ENCODE data around the gene DNM3.

Gene DNM3

DNA sequence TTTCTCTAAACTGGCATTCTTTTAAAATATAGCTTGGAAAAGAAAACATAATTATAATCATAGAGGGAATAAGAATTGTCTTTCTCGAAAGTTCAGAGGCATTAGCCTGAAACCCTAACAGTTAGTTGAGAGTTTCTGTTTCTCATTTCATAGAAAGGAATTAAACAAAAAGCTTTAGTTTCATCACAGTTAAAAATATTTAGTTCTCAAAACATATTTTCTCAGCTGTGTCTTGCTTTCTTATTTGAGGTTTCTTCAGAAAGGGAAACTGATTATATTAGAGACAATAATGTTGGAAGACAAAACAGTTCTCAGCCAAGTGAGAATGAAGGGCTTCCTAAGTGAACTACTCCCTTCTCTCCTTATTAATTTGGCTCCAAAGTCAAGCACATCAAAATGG is 503.8 kb downstream of the DNM3 start:
- no peak for DNase-seq (ENCODE audit: extremely low spot score)
- TF ChIP-seq L3MBTL2 (conservative IDR thresholded peaks at IDR 0.05) (no peak), ELF4 (IDR thresholded peaks at IDR 0.05) (no peak), HDGF (IDR thresholded peaks at IDR 0.05; ENCODE audit: borderline replicate concordance) (no peak), LEF1 (IDR thresholded peaks at IDR 0.05; ENCODE audit: borderline replicate concordance) (no peak), ARNT (IDR thresholded peaks at IDR 0.05) (no peak), FOXA1 (IDR thresholded peaks at IDR 0.05) (no peak), TARDBP (IDR thresholded peaks at IDR 0.05) (no peak), SUZ12 (IDR thresholded peaks at IDR 0.05) (no peak), FOXM1 (IDR thresholded peaks at IDR 0.05; ENCODE audit: borderline replicate concordance) (no peak), NFRKB (IDR thresholded peaks at IDR 0.05) (no peak), ZNF384 (IDR thresholded peaks at IDR 0.05) (no peak), SP1 (IDR thresholded peaks at IDR 0.05) (no peak), CTBP1 (IDR thresholded peaks at IDR 0.05; ENCODE audit: borderline replicate concordance) (no peak), BHLHE40 (IDR thresholded peaks at IDR 0.05; ENCODE audit: borderline replicate concordance) (no peak), FOXK2 (IDR thresholded peaks at IDR 0.05) (no peak)
- TF ChIP-seq, protein P1, sequence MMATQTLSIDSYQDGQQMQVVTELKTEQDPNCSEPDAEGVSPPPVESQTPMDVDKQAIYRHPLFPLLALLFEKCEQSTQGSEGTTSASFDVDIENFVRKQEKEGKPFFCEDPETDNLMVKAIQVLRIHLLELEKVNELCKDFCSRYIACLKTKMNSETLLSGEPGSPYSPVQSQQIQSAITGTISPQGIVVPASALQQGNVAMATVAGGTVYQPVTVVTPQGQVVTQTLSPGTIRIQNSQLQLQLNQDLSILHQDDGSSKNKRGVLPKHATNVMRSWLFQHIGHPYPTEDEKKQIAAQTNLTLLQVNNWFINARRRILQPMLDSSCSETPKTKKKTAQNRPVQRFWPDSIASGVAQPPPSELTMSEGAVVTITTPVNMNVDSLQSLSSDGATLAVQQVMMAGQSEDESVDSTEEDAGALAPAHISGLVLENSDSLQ (IDR thresholded peaks at IDR 0.05) = no peak
- ChIA-PET POLR2A (no interaction called here), CTCF (no interaction called here)

DNA sequence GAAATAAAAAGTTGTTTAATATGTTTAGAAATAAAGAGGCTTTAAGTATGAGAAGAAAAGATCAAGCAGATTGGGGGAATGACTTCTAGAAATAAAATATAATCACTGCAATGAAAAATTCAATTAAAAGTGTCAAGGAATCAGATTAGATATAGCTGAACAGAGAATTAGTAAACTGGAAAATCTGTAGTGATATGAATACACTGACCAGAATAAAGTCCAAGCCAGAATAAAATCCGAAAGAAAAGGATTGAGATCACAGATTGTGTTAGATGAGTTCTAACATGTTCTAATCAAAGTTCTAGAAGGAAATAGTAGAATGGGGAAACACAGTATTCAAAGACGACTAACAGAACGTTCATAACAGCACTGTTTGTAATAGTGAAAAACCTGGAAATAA is 506.1 kb downstream of the DNM3 start:
- ChIA-PET CTCF (no interaction called here), POLR2A (no interaction called here)
- no peak for DNase-seq (ENCODE audit: extremely low spot score)
- TF ChIP-seq NFRKB (IDR thresholded peaks at IDR 0.05) (no peak), BHLHE40 (IDR thresholded peaks at IDR 0.05; ENCODE audit: borderline replicate concordance) (no peak), FOXA1 (IDR thresholded peaks at IDR 0.05) (no peak), FOXK2 (IDR thresholded peaks at IDR 0.05) (no peak), ELF4 (IDR thresholded peaks at IDR 0.05) (no peak), ZNF384 (IDR thresholded peaks at IDR 0.05) (no peak), CTBP1 (IDR thresholded peaks at IDR 0.05; ENCODE audit: borderline replicate concordance) (no peak), SP1 (IDR thresholded peaks at IDR 0.05) (no peak), LEF1 (IDR thresholded peaks at IDR 0.05; ENCODE audit: borderline replicate concordance) (no peak), FOXM1 (IDR thresholded peaks at IDR 0.05; ENCODE audit: borderline replicate concordance) (no peak), ARNT (IDR thresholded peaks at IDR 0.05) (no peak)
- TF ChIP-seq, protein P1 (IDR thresholded peaks at IDR 0.05) = no peak

DNA sequence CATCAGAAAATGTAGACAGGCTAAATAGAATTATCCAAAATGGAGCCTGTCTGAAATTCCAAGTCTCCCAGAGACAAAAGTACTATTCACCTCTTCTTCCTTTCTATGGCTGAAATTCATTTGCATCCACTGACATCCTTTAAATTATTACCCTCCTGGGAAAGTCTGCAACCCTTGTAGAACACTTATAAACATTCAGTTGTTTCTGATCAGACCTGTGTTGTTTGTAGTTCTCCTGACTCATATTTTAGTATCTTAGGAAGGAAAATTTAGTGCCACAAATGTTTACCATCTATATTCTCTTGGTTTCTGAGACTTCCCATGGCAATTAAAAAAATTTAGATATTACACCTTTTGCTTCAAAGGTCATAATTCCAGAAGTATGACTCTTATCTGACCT is 509.6 kb downstream of the DNM3 start:
- CTCF ChIA-PET = no interaction called here
- DNase-seq (ENCODE audit: extremely low spot score) = no peak

DNA sequence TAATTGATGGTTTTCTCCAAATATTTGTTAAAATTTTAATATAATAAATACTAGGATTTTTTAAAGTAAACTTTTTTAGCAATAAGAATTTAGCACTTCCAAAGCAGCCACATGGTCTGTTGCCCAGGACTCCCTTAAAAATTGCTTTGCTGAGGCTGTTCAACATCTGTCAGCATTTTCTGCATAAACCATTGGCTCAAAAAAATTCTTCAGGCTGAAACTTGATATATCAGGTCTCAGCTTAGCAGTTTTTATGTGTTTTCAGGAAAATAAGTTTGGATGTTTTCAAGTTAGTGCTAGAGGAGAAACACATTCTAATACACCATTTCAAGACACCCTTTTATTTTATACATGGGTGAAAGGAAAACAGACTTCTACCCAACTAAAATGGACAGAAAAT is 510.0 kb downstream of the DNM3 start:
- CTCF ChIA-PET = no interaction called here
- TF ChIP-seq NFRKB (IDR thresholded peaks at IDR 0.05) (no peak), ZNF384 (IDR thresholded peaks at IDR 0.05) (no peak), CTBP1 (IDR thresholded peaks at IDR 0.05; ENCODE audit: borderline replicate concordance) (no peak), ARNT (IDR thresholded peaks at IDR 0.05) (no peak), SP1 (IDR thresholded peaks at IDR 0.05) (no peak), FOXK2 (IDR thresholded peaks at IDR 0.05) (no peak)
- POLR2A ChIA-PET = no interaction called here
- no peak for DNase-seq (ENCODE audit: extremely low spot score)

More for the DNA sequence above, 509.6 kb downstream of the DNM3 start:
- TF ChIP-seq ZNF384 (IDR thresholded peaks at IDR 0.05) (no peak), FOXK2 (IDR thresholded peaks at IDR 0.05) (no peak), ELF4 (IDR thresholded peaks at IDR 0.05) (no peak), LEF1 (IDR thresholded peaks at IDR 0.05; ENCODE audit: borderline replicate concordance) (no peak), FOXM1 (IDR thresholded peaks at IDR 0.05; ENCODE audit: borderline replicate concordance) (no peak), CTBP1 (IDR thresholded peaks at IDR 0.05; ENCODE audit: borderline replicate concordance) (no peak)
- TF ChIP-seq, protein P1 (IDR thresholded peaks at IDR 0.05) = 0 out of 2 replicates have a peak, but pooled peaks have one; percentile 30
- POLR2A ChIA-PET = no interaction called here

DNA sequence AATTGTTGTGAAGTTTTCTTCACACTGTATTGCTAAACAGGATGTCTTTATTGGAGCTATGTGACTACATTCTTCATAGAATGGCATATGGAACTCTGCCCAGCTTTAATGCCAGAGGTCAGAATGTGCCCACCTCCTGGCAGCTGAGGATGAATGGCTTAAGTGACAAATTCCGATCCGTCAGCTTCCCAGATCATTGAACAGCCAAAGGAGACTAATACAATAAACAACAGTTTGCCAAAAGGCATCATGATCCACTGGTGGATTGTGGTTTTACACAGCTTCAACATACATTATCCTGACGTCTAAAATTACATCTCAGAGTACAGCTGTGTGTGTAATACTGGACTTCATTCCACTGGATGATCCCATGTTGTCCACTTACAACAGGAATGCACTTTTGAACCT is 510.5 kb downstream of the DNM3 start:
- ChIA-PET POLR2A (no interaction called here), CTCF (no interaction called here)
- DNase-seq (ENCODE audit: extremely low spot score) = no peak
- TF ChIP-seq ZNF384 (IDR thresholded peaks at IDR 0.05) (no peak), HDGF (IDR thresholded peaks at IDR 0.05; ENCODE audit: borderline replicate concordance) (no peak), FOXM1 (IDR thresholded peaks at IDR 0.05; ENCODE audit: borderline replicate concordance) (no peak), L3MBTL2 (conservative IDR thresholded peaks at IDR 0.05) (no peak), FOXK2 (IDR thresholded peaks at IDR 0.05) (no peak), ELF4 (IDR thresholded peaks at IDR 0.05) (no peak)

DNA sequence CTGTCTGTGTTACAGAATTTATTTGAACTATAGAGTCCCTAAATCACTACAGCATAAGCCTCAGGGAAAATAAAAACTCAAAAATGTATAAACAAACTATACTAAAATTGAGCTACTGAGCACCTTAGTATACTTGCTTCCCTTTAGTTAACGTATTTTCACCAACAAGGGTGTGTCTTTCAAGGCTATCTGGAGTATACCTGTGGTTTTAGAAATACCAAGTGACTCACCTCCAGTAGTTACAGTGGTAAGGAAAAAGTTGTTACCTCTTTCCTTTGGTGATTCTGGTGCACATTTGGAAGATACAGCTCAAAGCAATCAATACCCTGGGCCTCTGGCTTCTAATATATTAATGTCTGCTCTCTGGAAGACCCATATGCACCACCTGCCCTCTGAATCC is 511.1 kb downstream of the DNM3 start:
- ChIA-PET CTCF (no interaction called here), POLR2A (no interaction called here)
- no peak for TF ChIP-seq ZNF384 (IDR thresholded peaks at IDR 0.05)
- TF ChIP-seq NFRKB (IDR thresholded peaks at IDR 0.05) = no peak
- TF ChIP-seq FOXA1 (IDR thresholded peaks at IDR 0.05) = no peak
- TF ChIP-seq SUZ12 (IDR thresholded peaks at IDR 0.05) = no peak
- TF ChIP-seq L3MBTL2 (conservative IDR thresholded peaks at IDR 0.05) = no peak
- TF ChIP-seq FOXM1 (IDR thresholded peaks at IDR 0.05; ENCODE audit: borderline replicate concordance) = no peak
- TF ChIP-seq FOXK2 (IDR thresholded peaks at IDR 0.05) = no peak
- TF ChIP-seq TARDBP (IDR thresholded peaks at IDR 0.05) = no peak
- no peak for TF ChIP-seq SP1 (IDR thresholded peaks at IDR 0.05)
- DNase-seq (ENCODE audit: extremely low spot score) = no peak
